ENCODE measurements around the gene PSME2.

The PSME2 gene

GRCh38 chr14:24135584-24135833 lies 10.9 kb downstream of the PSME2 start:
- no peak for DNase-seq (ENCODE audit: low read depth)
- TF ChIP-seq CTCF (conservative IDR thresholded peaks at IDR 0.05; ENCODE audit: low read depth, low read length): no peak
- peak overlapping the region; percentile 96 for H3K4me3 ChIP-seq (ENCODE audit: low read depth, low read length)

GRCh38 chr14:24133735-24134134 lies 12.7 kb downstream of the PSME2 start:
- DNase-seq (ENCODE audit: low read depth): no peak
- H3K4me3 ChIP-seq (ENCODE audit: low read depth, low read length): no peak overlapping the region
- TF ChIP-seq CTCF (conservative IDR thresholded peaks at IDR 0.05; ENCODE audit: low read depth, low read length): no peak

- DNase-seq (ENCODE audit: low read depth): no peak
- TF ChIP-seq CTCF (conservative IDR thresholded peaks at IDR 0.05; ENCODE audit: low read depth, low read length): no peak
These were observed 13.4 kb downstream of the PSME2 start for GRCh38 chr14:24132976-24133375.

GRCh38 chr14:24132061-24132685 lies 14.2 kb downstream of the PSME2 start:
- no peak for TF ChIP-seq CTCF (conservative IDR thresholded peaks at IDR 0.05; ENCODE audit: low read depth, low read length)
- no peak overlapping the region for H3K4me3 ChIP-seq (ENCODE audit: low read depth, low read length)
- no peak for DNase-seq (ENCODE audit: low read depth)

More at GRCh38 chr14:24132976-24133375, 13.4 kb downstream of the PSME2 start:
- no peak overlapping the region for H3K4me3 ChIP-seq (ENCODE audit: low read depth, low read length)

- H3K4me3 ChIP-seq (ENCODE audit: low read depth, low read length): no peak overlapping the region
- no peak for DNase-seq (ENCODE audit: low read depth)
- TF ChIP-seq CTCF (conservative IDR thresholded peaks at IDR 0.05; ENCODE audit: low read depth, low read length): no peak
These were observed 14.9 kb downstream of the PSME2 start for GRCh38 chr14:24131549-24131966.

- no peak for TF ChIP-seq CTCF (conservative IDR thresholded peaks at IDR 0.05; ENCODE audit: low read depth, low read length)
- H3K4me3 ChIP-seq (ENCODE audit: low read depth, low read length): no peak overlapping the region
- no peak for DNase-seq (ENCODE audit: low read depth)
These were observed 15.5 kb downstream of the PSME2 start for GRCh38 chr14:24130717-24131548.

GRCh38 chr14:24130380-24130716 lies 16.1 kb downstream of the PSME2 start, which contains the start of gene FITM1:
Gene FITM1 (plus strand): TSS chr14:24130659. CDS start chr14:24131564, 905 bp downstream.
- no peak for DNase-seq (ENCODE audit: low read depth)
- TF ChIP-seq CTCF (conservative IDR thresholded peaks at IDR 0.05; ENCODE audit: low read depth, low read length): no peak
- no peak within 1 kb of the TSS for H3K4me3 ChIP-seq (ENCODE audit: low read depth, low read length)

All from choroid plexus epithelial cell (primary cell).